ENCODE data around the gene SF3B2. TPM values are rescaled to one million over a fixed set of nuclear protein-coding genes. Genes with fewer than 3 reads are reported as not detected.
A peak's percentile ranks its signal among the peaks of the same experiment; 100 is the strongest.

The SF3B2 gene
- total RNA-seq, 1 donor from 2014 or later, result 201 TPM

DNA sequence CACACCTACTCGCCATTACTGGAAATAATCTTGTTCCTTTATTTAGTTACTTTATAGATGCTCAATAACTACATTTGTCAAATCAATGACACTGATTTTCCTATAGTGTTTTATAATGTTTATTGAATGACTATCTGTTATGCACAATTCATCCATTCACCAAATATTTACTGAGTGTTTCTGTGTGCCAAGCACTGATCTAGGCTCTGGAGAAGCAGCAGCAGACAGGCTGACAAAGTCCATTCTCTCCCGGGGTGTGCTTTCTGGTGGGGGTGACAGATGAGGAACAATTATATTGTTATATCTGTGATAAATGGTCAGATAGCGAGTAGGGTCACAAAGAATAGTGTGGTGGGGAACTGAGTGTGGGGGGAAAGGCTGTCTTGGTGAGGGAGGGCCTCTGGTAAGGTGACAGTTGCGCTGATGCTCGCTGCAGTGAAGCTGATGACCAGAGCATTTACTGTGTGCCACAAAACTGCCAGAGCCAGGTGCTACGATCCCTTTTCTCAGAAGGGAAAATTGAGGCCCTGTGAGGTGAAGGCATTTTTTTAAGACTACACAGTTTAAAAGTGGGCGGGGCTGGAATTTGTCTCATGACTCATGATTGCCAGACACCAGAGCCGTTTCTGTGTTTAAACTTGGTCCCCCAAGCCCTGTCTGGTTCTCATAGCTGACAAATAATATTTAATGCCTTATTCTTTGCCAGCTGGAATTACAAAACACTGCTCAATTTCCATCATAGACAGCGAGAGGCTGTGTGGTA lies 28.1 kb downstream of the SF3B2 start:
- Mint-ChIP-seq H3K4me1 (peaks cover 57% of the 10 kb centered on the region), H3K27ac (peak overlapping the region; percentile 36), H3K27me3 (ENCODE audit: low read depth) (no peaks in the 10 kb centered on the region), H3K9me3 (no peaks in the 10 kb centered on the region), H3K4me3 (no peak overlapping the region), H3K36me3 (peaks cover 16% of the 10 kb centered on the region)
- TF ChIP-seq, protein P1, sequence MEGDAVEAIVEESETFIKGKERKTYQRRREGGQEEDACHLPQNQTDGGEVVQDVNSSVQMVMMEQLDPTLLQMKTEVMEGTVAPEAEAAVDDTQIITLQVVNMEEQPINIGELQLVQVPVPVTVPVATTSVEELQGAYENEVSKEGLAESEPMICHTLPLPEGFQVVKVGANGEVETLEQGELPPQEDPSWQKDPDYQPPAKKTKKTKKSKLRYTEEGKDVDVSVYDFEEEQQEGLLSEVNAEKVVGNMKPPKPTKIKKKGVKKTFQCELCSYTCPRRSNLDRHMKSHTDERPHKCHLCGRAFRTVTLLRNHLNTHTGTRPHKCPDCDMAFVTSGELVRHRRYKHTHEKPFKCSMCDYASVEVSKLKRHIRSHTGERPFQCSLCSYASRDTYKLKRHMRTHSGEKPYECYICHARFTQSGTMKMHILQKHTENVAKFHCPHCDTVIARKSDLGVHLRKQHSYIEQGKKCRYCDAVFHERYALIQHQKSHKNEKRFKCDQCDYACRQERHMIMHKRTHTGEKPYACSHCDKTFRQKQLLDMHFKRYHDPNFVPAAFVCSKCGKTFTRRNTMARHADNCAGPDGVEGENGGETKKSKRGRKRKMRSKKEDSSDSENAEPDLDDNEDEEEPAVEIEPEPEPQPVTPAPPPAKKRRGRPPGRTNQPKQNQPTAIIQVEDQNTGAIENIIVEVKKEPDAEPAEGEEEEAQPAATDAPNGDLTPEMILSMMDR (IDR thresholded peaks at IDR 0.05; ENCODE audit: unreplicated experiment), result no peak
- no peak for DNase-seq (ENCODE audit: low spot score in 2 of 2, unreplicated experiment in 2 of 2)

DNA sequence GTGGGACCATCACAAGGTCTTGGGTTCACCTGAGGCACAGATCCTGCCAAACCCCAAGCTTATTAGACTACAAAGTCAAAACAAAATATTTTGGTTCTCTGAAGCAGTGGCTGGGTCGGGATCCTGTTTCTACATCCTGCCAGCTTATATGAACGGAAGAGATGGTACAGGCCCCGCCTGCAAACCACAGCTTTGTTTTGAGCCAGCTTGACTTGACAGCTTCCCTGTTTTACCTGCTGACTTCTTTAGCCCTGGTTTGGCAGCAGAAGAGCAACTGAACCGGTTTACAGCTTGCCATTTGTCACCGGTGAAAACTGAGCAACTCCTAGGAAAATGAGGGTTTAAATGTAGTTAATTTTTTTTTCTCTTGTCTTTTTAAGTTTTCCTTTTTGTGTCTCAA lies 29.3 kb downstream of the SF3B2 start:
- Mint-ChIP-seq H3K27ac (peak overlapping the region; percentile 81), H3K9me3 (no peaks in the 10 kb centered on the region), H3K4me1 (peaks cover 63% of the 10 kb centered on the region), H3K4me3 (no peak overlapping the region), H3K36me3 (peaks cover 12% of the 10 kb centered on the region), H3K27me3 (ENCODE audit: low read depth) (no peaks in the 10 kb centered on the region)
- TF ChIP-seq, protein P1 (IDR thresholded peaks at IDR 0.05; ENCODE audit: unreplicated experiment), result no peak
- DNase-seq (ENCODE audit: low spot score in 2 of 2, unreplicated experiment in 2 of 2), result no peak

- no peak for DNase-seq (ENCODE audit: low spot score in 2 of 2, unreplicated experiment in 2 of 2)
- Mint-ChIP-seq H3K4me1 (peaks cover 63% of the 10 kb centered on the region), H3K27me3 (ENCODE audit: low read depth) (no peaks in the 10 kb centered on the region), H3K36me3 (peaks cover 6% of the 10 kb centered on the region), H3K9me3 (no peaks in the 10 kb centered on the region), H3K27ac (peak overlapping the region; percentile 90), H3K4me3 (no peak overlapping the region)
- TF ChIP-seq, protein P1 (IDR thresholded peaks at IDR 0.05; ENCODE audit: unreplicated experiment), result no peak
Observed at GRCh38 chr11:66082946-66083698, 31.0 kb downstream of the SF3B2 start.

- no peaks in the 10 kb centered on the region for H3K36me3 Mint-ChIP-seq
- H3K4me1 Mint-ChIP-seq, result peaks cover 58% of the 10 kb centered on the region
- TF ChIP-seq, protein P1 (IDR thresholded peaks at IDR 0.05; ENCODE audit: unreplicated experiment), result no peak
- DNase-seq (ENCODE audit: low spot score in 2 of 2, unreplicated experiment in 2 of 2), result no peak
- no peaks in the 10 kb centered on the region for H3K27me3 Mint-ChIP-seq (ENCODE audit: low read depth)
- no peak overlapping the region for H3K4me3 Mint-ChIP-seq
- peak overlapping the region; percentile 90 for H3K27ac Mint-ChIP-seq
- no peaks in the 10 kb centered on the region for H3K9me3 Mint-ChIP-seq
Observed at GRCh38 chr11:66083767-66084166, 31.6 kb downstream of the SF3B2 start.

DNA sequence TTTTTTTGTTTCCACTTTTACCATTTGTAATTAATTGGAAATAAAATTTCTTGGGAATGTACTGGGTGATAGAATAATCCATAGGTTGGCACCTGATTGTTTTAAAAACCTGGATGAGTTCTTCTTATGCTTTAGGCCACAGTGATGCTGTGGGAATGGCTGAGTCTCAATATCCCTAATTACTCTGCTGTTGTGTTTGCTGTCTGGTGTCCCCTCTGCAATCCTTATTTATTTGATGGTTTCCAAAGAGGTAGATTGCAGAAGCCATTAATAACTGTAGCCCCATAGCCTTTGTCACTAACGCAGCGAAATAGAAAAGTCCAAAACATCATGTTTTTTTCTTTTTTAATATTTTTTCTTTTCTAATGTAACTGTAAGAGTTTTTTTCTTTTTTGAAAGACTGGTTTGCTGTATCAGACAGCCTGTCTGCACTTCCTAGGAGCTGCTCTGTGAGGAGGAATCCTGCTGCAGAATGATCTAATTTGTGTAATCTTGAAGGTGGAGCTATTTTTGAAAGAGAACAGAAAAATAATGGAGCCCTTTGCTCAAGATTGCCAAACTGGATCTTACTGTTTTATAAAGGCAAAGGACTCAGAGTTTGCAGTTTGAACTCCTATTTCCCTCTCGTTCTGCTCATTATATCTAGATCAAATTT lies 32.8 kb downstream of the SF3B2 start:
- TF ChIP-seq, protein P1 (IDR thresholded peaks at IDR 0.05; ENCODE audit: unreplicated experiment), result no peak
- DNase-seq (ENCODE audit: low spot score in 2 of 2, unreplicated experiment in 2 of 2), result no peak
- H3K27me3 Mint-ChIP-seq (ENCODE audit: low read depth), result no peaks in the 10 kb centered on the region
- H3K4me1 Mint-ChIP-seq, result peaks cover 49% of the 10 kb centered on the region
- H3K27ac Mint-ChIP-seq, result peak overlapping the region; percentile 90
- H3K9me3 Mint-ChIP-seq, result no peaks in the 10 kb centered on the region
- no peak overlapping the region for H3K4me3 Mint-ChIP-seq
- H3K36me3 Mint-ChIP-seq, result no peaks in the 10 kb centered on the region
